GM10266 (cell line): ENCODE measurements around the gene WNT5B.

ENCODE experiments used
- DNase-seq: peaks from one replicate; pipeline ENCODE4 v3.0.0; 2012; ENCODE audit errors: extremely low spot score
- TF ChIP-seq, protein P1 (sequence below): IDR thresholded peaks from 2 replicates; pipeline ENCODE4 v1.5.1; 2012; ENCODE audit warnings: mild to moderate bottlenecking, low read depth; ENCODE audit not compliant: control insufficient read depth, insufficient read depth; ENCODE audit errors: missing control alignments

WNT5B gene

DNA sequence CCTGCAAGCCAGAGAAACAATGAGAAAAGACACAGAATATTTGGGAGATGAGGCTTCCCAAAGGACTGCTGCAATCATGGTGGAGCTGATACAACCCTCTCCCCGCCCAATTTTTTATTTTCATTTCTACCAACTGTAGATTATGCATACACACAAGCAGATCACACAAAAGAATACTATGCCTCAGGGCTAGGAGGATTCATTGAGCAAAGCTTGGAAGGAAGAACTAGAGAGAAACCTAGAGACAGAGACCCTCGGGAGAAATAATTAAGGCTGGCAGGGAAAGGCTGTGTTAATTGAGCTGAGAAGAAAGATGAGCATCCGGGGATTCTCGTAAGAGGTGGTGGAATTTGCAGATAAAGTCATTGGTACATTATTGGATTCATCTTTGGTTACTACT lies 9.9 kb upstream of the WNT5B start:
- TF ChIP-seq, protein P1, sequence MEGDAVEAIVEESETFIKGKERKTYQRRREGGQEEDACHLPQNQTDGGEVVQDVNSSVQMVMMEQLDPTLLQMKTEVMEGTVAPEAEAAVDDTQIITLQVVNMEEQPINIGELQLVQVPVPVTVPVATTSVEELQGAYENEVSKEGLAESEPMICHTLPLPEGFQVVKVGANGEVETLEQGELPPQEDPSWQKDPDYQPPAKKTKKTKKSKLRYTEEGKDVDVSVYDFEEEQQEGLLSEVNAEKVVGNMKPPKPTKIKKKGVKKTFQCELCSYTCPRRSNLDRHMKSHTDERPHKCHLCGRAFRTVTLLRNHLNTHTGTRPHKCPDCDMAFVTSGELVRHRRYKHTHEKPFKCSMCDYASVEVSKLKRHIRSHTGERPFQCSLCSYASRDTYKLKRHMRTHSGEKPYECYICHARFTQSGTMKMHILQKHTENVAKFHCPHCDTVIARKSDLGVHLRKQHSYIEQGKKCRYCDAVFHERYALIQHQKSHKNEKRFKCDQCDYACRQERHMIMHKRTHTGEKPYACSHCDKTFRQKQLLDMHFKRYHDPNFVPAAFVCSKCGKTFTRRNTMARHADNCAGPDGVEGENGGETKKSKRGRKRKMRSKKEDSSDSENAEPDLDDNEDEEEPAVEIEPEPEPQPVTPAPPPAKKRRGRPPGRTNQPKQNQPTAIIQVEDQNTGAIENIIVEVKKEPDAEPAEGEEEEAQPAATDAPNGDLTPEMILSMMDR, result no peak
- DNase-seq, result no peak

DNA sequence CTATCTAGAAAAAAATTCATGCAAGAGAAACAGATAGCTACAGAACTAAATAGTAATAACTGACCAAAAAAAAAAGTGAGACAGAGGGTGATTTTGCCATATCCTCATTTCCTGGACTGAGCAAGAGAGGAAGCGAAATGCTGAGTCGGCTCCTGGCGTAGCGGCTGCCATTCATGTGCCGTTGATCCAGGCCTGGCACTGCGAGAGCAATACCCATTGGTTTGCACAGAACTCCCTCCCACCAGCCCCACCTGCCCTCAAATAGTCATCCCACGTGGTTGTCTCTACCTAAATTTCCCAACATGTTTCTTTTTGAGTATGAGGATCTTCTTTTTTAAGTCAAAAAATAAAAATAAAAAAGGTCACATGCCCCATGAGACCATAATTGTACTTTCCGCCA lies 9.4 kb upstream of the WNT5B start:
- DNase-seq, result peak; percentile 67
- TF ChIP-seq, protein P1, result no peak

DNA sequence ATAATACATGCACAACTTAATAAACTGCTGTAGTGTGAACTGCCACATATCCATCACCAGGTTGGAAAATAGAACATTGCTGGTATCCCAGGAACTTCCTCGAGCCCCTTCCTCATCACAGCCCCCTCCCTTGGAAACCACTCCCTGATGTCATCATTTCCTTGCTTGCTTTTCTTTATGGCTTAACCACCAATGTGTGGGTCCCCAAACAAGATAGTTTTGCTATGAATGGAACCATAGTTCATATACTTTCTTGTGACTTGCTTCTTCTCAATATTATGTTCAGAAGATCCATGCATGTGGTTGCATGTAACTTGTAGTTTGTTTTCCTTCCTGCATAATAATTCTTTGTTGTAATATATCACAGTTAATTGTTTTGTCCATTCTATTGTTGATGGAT lies 8.9 kb upstream of the WNT5B start:
- TF ChIP-seq, protein P1, result no peak

DNA sequence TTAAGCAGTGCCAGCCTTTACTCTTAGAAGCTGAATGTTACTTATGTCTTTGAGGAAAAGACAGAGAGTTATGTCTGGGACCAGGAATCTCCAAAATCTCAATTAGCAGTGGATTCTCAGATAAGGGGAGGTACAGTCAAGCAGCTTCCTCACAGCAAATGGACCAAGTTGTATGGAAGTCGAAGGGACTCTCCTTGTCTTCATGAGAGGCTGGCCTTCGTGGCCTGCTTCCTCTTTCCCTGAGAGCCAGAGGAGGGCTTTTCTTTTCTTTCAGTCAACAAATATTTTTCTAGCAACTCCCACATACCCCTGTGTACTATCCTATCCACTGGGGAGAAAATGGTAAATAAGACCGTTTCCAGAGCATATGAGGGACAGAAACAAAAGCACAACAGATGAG lies 6.6 kb upstream of the WNT5B start:
- no peak for DNase-seq
- TF ChIP-seq, protein P1, result no peak

More for the DNA sequence above, 8.9 kb upstream of the WNT5B start:
- no peak for DNase-seq

DNA sequence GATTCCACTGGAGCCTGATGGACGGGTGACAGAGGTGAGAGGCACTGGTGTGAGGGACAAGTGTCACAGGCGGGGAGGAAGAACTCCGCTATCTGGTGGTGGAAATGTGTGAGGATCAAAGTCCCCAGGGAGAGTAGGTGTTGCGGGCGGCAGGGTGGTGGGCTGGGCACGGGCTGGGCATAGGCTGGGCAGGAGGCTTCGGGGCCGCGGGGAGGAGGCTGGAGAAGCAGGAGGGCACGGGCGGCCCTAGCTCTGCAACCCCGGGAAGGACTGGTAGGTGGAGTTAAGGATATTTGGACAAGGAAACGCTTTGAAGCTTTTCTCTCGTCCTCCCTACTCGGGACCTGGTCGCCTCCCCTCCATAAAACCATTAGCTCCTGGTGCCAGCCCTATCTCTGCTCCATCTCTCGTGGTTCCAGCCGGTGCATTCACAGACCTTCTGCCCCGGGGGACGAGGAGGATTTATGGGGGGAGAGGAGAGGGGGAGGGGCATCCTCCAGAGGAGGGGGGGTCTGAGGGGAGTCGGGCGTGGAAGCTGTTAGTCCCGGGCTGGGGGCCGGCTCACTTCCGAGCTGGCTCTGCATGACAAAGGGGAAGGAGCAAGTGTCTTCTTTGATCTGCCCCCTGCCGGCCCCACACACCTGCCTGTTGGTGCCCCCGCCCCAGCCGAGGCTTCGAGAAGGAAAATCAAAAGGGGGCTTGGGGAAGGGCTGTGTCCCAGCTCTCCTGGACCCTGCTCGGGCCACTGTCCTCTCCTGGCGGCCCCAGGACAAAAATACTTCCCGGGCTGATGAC lies 504 bp downstream of the WNT5B start:
- DNase-seq, result no peak
- TF ChIP-seq, protein P1, result peak; percentile 12

DNA sequence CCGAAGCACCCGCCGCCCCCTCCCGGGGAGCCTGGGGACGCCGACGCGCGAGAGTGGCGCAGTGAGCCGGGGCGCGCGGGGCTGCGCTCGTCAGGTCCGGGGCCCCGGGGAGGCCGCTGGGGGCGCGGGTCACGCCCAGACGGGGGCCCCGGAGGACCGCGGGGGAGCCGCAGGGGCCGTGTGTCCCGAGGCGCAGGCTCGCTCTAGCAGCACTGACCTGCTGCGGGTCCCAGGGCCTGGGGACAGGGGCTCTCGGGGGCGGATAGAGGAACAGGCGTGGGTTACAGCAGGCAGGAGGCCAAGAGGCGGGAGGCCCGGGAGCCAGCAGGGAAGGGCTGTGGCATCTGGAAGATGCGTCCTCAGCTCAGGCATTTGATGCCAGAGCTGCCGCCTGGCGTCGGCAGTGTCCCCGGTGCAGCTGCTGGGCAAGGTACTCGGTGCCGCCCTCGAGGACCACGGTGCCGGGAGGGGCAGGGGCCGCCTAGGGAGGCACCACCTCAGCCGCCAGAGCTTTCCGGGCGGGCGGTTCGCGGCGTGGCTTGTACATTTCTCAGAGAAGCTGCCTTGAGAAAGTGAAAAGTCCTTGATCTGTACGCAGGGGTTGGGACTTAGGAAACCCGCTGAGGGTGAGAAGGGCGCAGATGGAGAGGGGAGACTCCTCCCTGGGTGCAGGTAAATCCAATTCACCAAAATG lies 1.2 kb downstream of the WNT5B start:
- no peak for DNase-seq
- TF ChIP-seq, protein P1, result peak; percentile 29
